Mammary epithelial cell (primary cell): ENCODE results near the gene MZF1.

Source experiments
- CTCF ChIP-seq, 2 donors: IDR thresholded peaks in 1 of 2; conservative IDR thresholded peaks in 1 of 2; 2 replicates each; pipeline ENCODE4 v1.5.1; 2011 to 2012; ENCODE audit warnings: inconsistent platforms in 2 of 2, low read length in 2 of 2, mild to moderate bottlenecking in 2 of 2, control low read depth in 1 of 2, low read depth in 1 of 2; ENCODE audit not compliant: insufficient read depth in 1 of 2; ENCODE audit errors: extremely low read depth in 1 of 2
- EZH2 ChIP-seq: IDR thresholded peaks from 2 replicates; pipeline ENCODE4 v1.6.1; 2012; ENCODE audit warnings: low read length, inconsistent platforms, borderline replicate concordance

GRCh38 chr19:58518256-58519086 lies 54.7 kb downstream of the MZF1 start:
- TF ChIP-seq CTCF (conservative IDR thresholded peaks at IDR 0.05 in 1 of 2, IDR thresholded peaks at IDR 0.05 in 1 of 2; ENCODE audit: extremely low read depth in 1 of 2, insufficient read depth in 1 of 2, low read depth in 1 of 2, low read length in 2 of 2) (no peak), EZH2 (no peak)
